NK-92 (cell line): ENCODE results near the gene MTERF4.

Source experiments
- DNase-seq: peaks from one replicate; lab custom pipeline; 2025; ENCODE audit not compliant: unreplicated experiment; lab: John Stamatoyannopoulos, UW

Gene MTERF4

DNA sequence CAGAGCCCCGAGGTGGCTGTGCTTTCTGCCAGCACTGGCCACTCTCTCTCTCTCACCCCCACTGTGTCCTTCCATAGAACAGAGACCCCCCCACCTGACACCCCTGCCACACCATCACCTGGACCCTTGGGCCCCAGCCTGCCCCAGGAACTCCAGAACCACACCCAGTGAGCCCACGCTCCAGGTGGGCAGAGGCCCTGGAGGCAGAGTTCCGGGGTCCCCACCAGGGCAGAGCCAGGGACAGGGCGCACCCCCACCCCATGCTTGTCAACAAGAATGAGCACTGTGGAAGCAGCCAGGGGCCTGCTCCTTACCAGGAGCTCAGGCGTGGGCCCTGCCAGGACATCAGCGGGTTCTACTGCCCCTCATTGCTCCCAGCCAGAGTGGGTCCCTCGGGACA is 32.6 kb upstream of the MTERF4 start:
- no peak for DNase-seq

DNA sequence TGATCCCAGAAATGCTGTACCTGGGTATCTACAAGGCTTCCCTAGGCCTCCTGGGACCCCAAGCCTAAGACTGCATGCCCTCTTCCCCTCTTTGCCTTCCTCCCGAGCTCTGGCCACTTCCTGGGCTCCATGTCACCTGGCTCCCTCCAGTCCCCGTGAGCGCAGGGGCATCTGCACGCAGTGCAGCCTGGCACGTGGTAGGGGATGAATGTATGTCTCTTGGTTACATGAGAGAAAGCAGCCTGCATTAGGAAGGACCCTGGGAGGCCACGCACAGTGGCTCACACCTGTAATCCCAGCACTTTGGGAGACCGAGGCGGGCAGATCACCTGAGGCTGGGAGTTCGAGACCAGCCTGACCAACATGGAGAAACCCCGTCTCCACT is 31.3 kb upstream of the MTERF4 start:
- no peak for DNase-seq

DNA sequence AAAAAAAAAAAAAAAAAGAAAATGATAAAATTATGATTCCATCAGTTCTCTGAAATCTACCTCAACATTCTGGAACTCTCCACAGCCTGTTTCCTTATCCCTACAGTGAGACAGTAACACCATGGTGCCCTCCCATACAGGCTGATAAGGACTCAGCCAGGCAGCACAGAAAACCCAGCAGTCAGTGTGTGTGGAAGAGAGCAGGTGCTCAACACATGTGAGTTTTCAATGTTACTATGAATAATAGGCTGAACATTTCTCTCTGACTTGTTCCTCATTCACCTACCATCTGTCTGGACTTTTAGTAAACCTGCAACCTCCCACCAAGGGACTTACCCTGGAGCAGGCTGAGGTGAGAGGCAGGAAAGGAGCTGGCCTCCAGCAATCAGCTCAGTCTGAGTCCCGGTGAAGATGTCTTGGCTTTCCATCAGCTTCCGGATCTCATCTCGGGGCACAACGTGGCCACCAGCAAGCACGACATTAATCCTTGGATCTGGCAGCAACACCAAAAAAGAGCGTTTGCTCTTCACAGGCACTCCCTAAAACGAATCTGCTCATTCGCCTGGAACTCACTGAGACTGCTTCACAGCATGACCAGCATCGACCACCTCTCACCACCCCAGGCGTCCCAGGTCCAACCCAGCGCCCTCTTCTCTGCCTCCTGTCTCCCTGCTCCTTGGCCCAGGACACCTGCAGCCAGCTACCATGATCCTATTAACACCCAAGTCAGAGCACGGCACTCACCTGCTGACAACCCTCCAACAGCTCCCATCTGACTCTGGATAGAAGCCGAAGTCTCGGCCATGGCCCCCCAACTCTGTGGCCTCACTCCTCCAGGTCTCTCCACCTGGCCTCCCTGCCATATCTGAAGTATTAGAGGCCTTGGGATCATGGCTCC is 30.7 kb upstream of the MTERF4 start:
- no peak for DNase-seq

DNA sequence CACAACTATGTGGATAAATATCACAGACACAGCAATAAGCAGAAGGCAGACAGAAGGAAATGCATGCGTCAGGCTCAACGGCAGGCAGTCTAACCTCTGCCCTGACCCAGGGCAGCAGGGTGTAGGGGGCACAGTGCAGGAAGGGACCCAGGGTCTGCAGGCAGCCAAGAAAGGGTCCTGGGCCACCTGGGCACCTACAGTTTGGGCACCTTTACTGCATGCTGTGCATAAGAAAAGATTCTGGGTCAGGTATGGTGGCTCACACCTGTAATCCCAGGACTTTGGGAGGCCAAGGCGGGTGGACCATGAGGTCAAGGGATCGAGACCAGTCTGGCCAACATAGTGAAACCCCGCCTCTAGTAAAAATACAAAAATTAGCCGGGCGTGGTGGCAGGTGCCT is 29.4 kb upstream of the MTERF4 start:
- no peak for DNase-seq

DNA sequence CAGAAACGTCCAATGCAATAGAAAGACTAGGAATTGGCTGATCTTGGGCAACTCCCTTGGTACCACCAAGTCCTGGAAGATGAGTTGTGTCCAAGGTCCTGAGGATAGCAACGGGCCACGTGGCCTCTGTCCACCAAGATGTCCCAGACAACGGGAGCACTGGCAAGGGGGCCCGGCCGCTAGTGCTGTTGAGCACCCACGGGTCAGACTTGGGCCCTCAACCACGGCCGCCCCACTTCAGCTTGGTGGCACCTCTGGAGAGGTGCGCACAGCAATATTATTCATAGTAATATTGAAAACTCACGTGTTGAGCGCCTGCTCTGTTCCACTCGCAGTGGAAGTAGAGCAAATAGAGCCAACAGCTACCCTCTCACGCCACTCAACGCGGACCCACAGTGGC is 28.2 kb upstream of the MTERF4 start:
- DNase-seq, result no peak

DNA sequence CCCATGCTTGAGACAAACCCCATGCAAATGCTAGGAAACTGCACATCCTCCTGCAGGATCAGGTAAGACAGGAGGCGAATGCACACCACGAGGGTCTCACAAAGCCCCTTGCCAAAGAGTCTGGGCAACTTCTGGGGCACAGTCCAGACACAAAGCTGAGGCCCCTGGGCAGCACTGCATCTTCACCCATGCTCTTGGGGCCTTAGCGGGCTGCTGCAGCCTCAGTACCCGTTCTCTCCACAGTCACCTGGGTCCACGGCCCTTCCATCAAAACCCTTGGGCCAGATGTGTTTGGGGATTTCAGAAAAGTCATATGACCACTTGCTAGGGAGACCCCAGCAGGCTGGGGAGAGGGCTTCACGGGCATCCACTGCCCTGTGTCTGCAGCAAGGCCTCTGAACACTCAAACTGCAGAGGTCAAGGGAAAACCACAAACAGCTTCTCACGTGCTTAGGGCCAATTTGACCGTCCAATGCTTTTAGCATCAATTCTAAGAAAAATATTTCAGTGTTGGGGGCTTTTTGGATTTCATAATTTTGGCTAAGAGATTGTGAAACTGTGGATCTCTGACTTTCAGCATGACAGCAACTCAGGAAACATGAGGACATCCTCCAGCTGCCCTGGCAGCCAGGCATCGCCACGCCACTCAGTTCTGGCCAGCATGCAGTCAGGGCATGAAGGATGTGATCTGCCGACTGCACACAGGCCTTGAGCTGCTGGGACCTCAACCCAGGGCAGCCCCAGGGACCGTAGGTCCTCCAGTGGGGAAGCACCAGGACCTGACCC is 27.2 kb upstream of the MTERF4 start:
- DNase-seq, result no peak

DNA sequence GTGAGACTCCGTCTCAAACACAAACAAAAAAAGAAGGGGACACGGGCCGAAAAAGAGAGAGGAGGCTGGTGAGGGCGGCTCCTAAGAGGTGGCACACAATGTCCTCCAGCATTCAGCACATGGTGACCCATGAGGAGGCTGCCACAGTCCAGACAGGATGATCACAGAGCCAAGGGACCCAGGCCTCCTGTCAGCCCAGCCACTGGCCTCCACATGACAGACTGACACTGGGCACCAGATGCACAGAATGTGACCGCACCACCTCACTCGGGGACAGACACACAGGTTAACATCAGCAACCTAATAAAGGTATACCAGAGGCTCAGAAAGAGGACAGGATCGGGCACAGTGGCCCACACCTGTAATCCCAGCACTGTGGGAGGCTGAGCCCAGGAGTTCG is 26.2 kb upstream of the MTERF4 start:
- no peak for DNase-seq

DNA sequence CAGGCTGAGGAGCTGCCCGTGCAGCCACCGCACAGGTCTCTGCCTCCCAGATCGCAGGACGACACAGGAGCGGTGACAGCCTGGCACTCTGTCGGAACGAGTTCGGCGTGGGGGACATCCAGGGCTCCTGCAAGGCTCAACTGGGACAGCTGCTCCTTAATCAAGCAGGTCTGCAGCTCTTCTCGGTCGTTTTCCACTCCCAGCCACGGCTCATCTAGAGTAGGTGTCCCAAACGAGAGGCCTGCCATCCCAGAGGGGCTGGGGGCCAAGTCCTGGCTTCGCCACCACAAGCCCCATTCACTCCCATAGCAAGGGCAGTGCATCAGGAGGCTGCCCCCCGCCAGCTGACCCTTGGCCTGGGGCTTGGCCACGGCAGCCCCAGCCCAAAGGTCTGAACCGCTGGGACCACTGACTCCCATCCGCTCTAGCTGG is 24.7 kb upstream of the MTERF4 start:
- no peak for DNase-seq

DNA sequence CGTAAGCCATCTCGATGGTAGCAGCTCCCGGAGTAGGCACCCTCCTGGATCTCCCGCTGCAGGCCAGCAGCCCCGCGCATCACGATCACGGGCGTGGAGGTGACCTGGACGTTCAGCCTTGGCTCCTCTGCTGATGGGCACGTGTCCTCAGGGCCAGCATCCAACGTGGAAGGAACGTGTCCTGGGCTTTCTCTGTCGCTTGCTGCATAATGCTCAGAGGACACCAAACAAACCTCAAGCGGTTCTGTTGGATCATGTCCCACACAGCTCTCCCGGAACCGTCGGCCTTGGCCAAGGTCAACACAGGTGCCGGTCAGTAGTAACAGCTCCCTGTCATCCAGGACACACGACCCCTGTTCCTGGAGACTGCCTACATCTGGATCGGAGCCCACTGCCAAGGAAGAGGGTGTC is 24.1 kb upstream of the MTERF4 start:
- no peak for DNase-seq

DNA sequence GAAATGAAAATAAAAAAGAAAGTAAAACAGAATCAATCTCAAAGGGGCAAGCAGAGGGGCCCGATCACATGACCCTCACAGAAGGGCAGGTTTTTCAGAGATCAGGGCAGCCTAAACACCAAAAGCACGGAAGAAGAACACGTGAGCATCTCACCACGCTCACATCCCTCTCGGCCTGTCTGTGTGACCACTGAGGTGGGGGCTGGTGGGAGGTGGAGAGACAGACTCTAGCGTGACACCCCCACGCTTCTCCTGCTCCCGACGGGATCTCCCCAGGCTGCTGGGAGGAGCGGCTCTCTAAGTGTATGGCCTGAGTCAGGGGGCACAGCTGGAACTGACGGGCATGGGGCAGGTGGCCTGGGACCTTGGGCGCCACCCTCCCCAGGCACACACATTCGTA is 23.5 kb upstream of the MTERF4 start:
- no peak for DNase-seq

DNA sequence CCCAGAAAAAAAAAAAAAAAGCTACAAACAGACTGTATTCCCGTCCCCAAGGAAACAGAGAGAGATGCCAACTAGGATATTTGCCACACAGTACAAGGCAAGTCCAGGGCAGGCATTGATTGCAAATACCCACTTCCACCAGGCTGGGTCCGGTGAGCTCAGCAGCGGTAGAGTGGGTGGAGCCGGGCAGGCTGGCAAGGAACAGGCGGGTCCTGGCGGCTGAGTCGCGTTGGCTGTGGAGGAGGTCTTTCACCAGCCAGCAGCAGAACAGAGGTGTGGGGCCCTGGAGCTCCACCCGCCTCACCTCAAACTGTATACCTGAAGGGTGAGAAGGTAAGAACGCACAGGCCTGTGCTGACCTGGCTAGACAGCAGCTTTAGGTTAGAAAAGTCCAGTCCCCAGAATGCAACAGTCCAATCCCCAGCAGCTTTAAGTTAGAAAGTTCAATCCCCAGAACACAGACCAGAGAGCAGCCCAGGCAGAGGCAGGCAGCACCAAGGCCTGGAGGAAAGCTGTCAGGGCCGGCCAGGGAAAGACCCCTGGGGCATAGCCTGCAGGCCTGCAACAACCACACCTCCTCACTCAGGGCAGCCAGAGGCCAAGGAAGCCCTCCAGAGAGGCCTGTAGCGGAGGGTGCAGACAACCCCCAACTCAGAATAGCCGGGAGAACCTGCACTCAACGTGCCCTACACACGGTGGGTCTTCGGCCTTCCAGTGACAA is 21.9 kb upstream of the MTERF4 start:
- DNase-seq, result no peak

DNA sequence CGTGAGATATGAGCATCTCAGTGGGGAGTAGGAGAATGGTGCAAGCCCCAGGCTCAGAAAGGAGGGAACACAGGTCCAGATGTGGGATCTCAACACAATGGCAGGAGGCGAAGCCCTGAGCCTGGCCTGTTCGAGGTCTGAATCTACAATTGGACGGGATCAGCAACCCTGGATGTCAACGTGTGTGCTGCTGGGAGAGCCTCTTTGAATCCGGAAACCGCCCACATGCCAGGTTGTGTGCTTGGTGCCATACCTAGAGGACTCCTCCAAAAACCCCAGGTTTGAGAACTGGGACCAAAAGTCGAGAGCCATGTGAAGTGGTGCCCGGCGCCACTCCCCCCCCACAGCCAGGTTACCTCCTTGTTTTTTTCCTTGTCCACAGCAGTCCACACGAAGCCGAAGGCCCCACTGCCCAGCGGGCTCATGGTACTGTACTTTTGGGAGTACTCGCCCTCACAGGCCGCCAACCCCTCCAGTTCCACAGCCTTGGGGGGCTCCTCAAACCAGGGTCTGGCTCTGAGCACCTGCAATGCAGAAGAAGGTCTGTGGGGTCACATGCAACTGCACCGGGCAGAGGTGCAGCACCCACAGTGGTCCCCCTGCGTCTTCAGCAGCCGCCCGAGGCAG is 20.4 kb upstream of the MTERF4 start:
- no peak for DNase-seq

DNA sequence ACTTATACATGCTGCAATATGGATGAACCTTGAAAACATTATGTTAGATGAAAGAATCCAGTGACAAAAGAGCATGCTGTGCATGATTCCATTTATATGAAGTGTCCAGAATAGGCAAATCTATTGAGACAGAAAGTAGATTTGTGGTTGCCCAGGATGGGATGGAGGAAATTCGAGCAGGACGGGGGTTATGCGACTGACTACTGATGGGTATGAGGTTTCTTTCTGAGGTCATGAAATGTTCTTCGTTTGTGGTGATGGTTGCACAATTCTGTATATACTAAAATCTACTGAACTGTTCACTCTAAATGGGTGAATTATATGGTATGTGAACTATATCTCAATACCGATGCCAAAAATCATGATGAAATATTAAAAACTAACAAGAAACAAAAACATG is 18.9 kb upstream of the MTERF4 start:
- DNase-seq, result no peak

DNA sequence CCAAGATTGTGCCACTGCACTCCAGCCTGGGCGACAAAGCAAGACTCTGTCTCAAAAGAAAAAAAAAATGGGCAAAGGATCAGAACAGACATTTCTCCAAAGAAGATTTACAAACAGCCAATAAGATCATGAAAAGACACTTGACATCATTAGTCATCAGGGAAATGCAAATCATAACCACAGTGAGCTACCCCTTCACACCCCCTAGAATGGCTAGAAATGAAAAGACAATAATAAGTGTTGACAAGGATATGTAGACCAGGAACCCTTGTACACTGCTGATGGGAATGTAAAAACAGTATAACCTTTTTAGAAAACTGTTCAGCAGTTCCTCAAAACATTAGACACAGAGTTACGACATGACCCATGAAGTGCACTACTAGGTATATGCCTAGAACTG is 18.4 kb upstream of the MTERF4 start:
- DNase-seq, result no peak

DNA sequence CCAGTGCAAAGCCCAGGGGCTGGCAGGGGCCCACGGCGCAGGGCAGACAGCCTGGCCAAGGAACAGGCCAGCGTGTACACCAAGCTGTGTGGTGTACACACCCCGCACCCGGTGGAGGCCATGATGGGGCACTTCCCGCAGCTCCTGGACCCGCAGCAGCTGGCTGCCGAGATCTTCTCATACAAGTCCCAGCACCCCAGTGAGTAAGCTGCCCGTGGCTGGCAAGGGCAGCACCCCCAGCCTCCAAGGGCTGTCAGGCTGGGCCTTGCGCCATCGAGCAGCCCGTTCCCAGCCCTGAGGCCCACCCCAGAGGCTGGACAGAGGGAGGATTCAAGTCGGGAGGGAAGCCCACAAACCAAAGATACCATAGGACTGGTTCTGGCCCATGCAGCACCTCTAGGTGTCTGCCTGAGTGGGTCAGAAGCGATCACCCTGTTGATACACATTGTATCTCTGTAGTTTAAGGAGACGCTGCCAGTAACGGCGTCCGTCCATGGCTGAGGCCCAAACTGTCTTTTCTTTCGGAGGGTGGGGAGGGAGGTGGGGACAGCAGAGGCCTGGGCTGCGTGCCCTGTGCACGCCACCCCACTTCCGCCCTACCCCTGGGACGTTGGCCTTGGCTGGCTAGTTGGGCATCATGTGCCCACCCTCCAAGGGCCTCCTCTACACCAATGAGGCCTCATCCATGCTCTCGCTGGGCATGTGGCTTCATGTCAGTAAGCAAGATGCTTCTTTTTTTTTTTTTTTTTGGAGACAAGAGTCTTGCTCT is 16.8 kb upstream of the MTERF4 start:
- no peak for DNase-seq

DNA sequence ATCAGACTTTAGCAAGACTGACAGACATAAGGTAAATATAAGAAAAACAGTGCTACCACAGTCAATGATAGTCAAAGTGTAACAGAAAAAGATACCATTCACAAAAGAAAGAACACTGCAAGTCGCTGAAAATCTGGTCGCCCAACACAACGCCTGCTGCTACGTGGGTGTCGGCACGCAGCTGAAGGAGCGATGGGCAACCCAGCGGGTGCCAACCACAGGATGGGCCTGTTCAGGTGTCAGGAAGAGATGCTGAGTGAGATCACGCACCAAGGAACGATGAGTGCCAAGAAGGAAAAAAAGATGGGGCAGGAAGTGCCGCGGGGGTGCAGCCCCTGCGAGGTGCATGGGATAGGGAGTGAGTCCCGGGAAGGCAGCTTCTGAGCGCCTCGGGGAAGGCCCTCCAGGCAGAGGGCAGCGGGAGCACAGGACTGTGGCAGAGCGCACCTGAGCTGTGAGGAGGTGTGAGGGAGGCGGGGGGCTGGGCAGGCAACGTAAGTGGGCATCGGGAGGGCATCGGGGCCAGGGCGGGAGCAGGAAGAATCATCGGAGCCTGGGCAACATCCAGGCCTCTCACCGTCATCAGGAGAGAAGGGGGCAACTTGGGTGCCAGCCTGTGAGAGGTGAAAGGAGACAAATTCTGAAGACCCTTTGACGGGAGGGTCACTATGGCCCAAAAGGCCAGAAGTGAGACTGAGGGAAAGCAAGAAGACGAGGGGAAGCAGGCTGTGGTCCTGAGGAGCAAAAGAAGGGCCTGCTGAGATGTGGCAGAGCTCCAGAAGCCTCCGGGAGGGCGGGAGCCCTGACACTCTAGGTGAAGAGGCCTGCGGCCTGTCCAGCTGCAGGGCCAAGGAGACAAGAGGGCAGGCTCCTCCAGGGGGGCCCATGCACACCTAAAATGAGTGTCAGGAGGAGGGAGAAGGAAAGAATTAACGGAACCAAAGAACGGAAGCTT is 14.8 kb upstream of the MTERF4 start:
- DNase-seq, result no peak

DNA sequence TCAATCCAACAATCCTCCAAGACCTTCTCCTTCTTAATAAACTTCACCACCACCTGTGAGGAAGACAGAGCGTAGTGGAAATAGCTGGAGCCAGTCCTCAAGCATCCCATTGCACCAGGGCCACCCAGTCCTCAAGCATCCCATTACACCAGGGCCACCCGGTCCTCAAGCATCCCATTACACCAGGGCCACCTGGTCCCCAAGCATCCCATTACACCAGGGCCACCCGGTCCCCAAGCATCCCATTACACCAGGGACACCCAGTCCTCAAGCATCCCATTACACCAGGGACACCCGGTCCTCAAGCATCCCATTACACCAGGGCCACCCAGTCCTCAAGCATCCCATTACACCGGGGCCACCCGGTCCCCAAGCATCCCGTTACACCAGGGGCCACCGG is 13.3 kb upstream of the MTERF4 start:
- DNase-seq, result no peak

DNA sequence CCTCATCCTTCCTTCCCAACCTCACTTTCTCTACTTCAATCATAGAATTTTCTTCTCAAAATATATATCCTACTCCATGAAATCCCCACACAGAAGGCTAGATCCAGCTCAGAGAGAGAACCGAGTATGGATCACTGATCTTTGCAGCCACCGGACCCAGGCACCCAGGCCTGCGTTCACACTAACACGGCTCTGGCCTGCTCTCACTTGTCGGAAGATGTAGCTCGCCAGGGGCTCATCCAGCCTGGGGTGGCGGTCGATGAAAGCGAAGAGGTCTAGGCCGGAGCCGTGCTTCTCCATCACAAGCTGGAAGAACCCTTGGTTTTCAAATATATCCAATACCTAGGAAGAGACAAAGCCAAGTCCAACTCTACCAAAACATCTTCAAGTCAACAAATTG is 12.7 kb upstream of the MTERF4 start:
- DNase-seq, result no peak

DNA sequence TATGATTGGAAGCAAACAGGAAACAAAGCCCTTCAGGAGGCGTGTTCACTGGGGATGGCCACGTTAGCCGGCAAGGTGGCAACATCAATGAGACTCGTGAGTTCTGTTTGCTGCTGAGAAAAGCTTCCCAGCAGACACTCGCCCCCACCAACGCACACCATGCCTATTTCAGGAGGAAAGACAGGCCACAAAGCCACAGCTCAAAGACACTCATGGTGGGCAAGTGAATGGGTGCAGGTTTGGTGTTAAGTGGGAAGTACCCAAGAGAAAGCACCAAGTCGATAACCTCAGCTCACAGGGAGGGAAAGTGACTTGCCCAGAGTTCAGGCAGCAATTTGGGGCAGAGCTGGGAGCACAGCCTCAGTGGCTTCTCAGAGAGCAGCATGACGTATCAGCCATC is 10.5 kb upstream of the MTERF4 start:
- DNase-seq, result no peak
